Limb (tissue), 2 donors: ENCODE data around the gene MTMR1.
A peak's percentile ranks its signal among the peaks of the same experiment; 100 is the strongest.

ENCODE experiments used
- DNase-seq, 2 donors: peaks; one replicate each; pipeline ENCODE4 v3.0.0-alpha.2; 2016; ENCODE audit errors: extremely low spot score in 2 of 2

The MTMR1 gene

DNA sequence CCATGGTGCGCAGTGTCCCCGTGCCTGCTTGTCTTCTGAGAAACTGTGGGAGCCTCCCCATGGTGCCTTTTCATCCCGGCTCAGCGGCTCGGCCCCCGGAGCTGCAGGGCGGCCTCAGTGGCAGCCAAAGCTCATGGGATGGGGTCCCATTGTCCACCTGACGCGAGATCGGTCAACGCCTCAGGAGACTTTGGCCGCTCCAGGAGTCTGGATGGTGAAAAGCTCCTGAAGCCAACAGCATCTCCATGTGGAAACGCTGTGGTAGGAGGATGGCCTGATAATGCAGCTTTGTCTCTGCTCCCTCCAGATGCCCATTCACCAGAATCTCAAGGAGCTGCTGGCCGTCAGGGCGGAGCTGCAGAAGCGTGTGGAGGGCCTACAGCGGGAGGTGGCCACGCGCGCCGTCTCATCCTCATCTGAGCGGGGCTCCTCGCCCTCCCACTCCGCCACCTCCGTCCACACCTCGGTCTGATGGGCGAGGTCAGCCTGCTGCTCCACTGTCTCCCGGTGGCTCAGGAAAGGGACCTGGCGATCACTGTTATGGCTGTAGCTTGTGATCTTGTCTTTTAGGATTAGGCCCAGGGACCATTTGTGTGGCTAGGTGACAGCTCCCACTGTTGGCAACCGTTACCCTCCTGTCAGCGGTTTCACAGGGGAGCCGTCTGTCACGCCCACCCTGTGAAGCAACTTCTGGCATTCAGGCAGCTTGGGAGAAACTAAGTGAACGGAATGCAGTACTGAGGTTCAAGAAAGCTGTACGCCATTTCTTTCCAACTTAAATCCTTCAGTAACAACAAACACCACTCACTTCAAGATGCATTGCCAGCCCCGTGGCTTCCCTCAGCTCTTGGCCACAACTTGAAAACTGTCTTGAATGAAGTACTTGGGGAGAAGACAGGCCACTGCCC, 69.3 kb downstream of the MTMR1 start:
- no peak for DNase-seq

- no peak for DNase-seq
These were observed 70.2 kb downstream of the MTMR1 start for GRCh38 chrX:150763303-150763797.

- no peak for DNase-seq
These were observed 70.6 kb downstream of the MTMR1 start for GRCh38 chrX:150763810-150764209.

- no peak for DNase-seq
These were observed 72.0 kb downstream of the MTMR1 start for GRCh38 chrX:150765237-150765636.

DNA sequence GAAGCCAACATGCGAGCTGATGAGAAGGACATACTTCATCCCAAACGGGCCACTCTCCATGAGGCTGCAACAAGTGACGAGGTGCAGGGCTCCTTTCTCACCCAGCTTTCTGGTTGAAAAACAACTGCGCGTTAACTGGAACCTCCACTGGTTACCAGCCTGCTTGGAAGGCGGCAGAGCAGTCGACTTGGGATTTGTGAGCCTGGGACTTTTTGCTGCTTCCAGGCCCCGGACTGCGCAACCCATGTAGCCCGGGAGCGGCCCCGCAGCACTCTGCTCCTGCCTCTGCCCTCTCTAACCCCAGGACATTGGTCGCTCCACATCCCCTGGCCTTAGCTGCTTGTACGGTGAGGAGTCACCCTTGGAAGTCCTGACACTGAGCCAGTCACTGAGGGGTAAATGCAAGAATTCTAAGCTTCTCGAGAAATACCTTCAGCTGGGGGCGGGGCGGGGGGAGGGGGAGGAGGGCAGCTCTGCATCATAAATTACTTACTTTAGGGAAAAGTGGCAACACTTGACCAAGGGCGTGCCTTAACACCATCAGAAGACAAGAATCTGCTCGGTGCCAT, 72.7 kb downstream of the MTMR1 start:
- DNase-seq: no peak

DNA sequence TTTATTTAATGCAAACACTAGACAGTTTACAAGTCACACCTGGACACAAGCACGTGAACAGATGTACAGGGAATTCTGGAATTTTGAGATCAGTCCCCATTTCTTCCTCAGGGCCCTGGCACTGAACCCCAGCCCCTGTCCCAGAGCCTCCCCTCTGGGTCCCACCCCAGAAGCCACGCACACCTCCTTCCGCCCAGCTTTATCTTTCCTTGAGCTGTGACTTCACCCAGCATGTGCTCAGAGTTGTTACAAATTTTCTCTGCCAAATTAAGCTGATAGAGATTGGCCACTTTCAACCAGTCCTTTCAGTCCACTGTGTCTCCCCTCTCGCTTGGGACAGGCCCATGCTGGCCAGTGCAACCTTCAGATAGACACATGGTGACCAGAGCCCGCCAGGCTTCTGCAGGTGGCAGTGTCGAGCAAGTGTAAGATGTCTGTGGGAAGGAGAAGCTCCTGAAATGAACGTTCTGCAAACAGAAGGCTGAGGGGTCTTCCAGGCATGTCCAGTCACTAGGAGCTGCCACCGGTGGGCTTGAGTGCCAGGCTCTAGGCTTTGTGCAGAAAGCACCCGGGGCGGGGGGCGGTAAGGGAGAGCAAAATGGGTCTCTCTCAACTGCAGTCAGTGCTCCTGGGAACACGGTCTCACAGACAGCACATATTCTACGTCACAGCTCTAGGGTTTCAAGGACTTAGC, 73.3 kb downstream of the MTMR1 start:
- no peak for DNase-seq

- DNase-seq: no peak
These were observed 73.8 kb downstream of the MTMR1 start for GRCh38 chrX:150767045-150767395.

DNA sequence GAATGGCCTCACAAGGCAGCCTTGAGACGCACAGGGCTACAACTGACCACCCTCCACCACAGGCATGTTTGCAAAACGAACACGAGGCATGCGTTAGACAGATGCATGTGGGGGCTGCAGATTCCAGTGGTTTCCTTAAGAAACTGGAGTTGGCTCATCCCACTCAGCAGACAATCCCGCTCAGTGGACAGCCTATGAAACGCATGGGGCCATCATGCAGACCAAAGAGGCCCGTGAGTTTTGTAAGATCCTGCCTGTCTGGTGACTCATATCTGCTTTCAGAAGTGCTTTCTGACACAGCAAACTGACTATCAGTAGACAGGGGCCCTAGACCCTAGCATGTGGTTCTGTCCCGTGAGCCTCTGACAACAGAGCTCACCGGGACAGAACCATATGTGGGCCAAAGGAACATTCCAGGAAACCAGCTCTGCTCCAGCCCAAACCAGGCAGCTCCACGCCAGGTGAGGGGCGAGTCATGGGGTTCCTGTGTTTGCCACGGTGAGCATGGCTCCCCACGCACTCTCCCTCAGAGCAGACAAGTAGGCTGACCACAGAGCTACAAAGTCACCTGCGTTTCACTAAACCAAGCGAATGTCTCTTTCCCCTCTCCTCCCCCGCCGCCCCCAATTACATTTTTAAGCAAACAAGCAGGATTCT, 74.4 kb downstream of the MTMR1 start:
- DNase-seq: no peak

DNA sequence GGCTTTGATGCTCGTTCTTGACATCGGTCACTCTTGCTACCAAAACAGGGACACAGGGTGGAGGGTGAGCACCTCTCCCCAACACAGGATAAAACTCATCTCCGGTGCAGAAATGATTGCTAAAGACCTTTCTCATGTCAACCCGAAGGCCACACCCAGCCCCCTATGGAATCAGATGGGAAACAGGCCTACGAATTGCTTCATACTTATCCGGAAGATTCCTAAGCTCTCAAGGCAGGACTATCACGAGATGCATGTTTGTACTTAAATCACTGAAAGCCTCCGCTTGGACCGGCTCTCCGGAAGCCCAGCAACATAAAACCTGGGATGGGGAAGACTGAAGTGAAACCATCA, 74.9 kb downstream of the MTMR1 start:
- DNase-seq: no peak

- no peak for DNase-seq
These were observed 75.5 kb downstream of the MTMR1 start for GRCh38 chrX:150768580-150769190.

- DNase-seq: no peak
These were observed 76.2 kb downstream of the MTMR1 start for GRCh38 chrX:150769408-150769807.

DNA sequence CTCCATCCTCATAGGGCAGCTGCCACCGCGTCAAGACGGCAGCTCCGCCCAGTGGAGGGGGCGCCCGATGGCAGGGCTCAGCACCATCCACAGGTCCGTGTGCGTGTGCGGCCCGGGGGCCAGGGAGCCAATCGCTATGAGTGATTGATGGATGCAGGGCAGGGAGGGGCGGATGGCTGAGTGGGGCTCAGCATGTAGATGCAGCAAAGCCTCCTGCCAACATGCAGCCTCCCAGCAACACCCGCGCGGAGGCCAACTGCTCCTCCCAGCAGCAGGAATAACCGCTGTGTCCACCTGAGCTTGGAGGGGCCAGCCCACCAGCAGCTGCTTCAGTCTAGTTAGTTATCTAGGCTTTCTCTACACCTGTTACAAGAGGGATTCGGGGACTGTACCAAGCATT, 77.4 kb downstream of the MTMR1 start:
- DNase-seq: no peak

DNA sequence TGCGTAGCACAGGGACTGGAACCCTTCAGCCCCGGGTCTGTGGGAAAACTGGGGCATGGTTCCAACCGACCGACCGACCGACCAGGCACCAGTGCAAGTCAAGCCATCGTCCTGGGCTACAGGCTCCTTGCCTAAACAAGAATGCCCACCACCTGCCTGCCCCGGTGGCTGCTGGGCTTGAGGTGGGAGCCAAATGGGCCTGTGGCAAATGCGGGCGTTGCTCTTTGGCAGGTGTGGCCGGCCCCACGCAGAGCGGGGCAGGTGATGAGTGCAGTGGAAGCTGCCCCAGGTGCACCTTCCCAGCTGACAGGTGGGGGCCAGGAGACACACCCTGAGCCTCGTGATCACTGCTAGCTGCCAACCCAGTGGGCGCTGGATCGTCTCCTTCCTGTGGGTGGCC, 77.9 kb downstream of the MTMR1 start:
- no peak for DNase-seq

DNA sequence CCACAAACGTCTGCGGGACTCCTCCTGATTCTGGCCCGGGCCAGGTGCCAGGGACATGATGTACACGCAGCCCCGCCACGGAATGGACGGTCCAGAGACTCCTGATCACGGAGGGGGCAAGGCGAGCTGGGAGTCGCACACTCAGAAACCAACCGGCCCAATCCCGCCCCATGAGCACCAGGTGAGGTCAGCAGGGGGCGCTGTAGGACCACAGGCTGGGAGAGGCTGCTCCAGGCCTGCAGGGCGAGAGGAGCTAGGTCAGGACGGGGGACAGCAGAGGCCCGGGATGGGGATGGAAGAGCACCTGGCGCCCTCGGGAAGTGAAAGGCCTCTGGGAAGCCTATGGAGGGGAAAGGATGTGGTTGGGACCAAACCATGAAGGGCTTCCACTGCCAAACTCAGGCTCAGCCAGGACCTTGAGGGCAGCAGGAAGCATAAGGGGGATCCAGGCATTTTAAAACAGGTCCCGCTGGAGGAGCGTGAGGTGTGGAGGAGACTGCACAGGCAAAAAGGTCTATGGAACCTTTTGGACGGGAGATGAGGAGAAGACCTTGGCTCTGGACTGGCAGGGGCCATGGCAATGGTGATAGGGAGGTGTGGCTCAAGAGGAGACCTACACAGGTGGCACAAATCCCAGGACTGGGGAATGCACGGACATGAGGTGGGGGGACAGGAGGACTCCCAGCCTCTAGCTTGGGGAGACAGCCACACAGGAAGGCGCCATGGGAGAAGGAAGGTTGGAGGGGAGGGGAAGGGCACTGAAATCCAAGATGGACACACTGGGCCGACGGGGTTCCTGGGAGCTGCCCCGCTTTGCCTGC, 79.2 kb downstream of the MTMR1 start:
- peak; percentile 20 to 85 for DNase-seq

DNA sequence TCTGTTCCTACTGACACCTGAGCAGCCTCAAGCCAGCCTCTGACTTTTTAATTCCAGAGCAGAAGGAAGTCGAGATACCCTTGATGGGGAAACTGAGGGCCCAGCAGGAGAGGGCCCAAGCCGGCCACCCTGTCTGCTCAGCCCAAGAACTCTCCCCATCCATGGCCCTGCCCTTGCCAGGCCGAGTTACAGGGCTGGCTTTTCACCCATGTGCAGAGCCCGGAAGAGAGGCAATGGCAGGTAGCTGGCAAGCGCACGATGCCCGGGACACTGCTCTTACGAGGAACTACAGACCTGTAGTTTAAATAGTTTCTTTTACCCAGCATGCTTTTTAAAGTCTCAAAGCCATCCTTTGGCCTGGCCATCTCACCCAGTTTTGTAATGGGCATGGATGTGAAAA, 79.9 kb downstream of the MTMR1 start:
- DNase-seq: no peak

- DNase-seq: no peak
These were observed 80.4 kb downstream of the MTMR1 start for GRCh38 chrX:150773634-150774033.

GRCh38 chrX:150774798-150775568, 81.8 kb downstream of the MTMR1 start:
- DNase-seq: no peak

DNA sequence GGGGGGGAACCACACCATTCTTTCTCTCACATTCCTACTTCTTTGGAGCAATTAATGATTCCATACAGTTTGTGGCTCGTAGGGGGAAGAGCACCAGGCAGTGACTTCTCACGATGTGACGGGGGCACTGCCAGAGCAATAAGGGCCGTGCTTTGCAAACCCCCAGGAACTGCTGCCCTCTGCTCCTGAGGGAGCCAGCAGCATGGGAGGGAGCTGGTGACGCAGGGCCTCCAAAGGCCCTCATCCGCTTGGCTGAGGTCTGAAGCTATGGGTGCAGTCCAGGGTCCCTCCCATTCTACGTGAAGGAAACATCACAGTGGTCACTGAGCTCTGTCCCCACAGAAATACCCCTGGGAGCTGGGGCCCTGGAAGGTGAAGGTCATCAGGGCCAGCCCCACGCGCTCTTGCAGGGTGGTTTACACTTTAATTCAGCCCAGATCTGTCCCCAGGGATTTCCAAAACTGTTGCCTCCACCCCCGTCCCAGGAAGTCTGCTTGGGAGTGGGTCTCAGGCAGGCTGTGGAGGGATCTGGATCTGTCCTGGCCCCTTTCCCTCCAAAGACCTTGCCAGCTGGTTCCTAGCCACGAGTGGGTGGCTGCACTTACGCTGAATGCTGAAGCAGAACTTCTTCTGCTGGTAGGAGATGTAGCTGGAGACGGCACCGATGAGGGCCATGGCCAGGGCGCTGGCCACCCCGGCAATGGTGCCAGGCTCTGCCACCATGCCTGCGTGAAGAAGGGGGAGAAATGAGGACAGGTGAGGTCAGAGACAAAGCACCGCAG, 82.6 kb downstream of the MTMR1 start:
- no peak for DNase-seq

GRCh38 chrX:150777328-150777992, 84.3 kb downstream of the MTMR1 start:
- DNase-seq: no peak
